OCI-M2 (cell line): ENCODE data around the gene NREP.

Experiments used
- DNase-seq: peaks from one replicate; lab custom pipeline; 2025; ENCODE audit not compliant: unreplicated experiment; lab: John Stamatoyannopoulos, UW

Gene NREP

GRCh38 chr5:111756581-111757354 lies at the start of gene NREP:
Gene NREP (minus strand): TSS chr5:111757194. CDS start chr5:111755772, 1,422 bp downstream.
- DNase-seq: no peak

GRCh38 chr5:111806753-111807152 lies 49.8 kb upstream of the NREP start:
- no peak for DNase-seq

- DNase-seq: no peak
Observed at GRCh38 chr5:111806156-111806555, 49.2 kb upstream of the NREP start.

DNA sequence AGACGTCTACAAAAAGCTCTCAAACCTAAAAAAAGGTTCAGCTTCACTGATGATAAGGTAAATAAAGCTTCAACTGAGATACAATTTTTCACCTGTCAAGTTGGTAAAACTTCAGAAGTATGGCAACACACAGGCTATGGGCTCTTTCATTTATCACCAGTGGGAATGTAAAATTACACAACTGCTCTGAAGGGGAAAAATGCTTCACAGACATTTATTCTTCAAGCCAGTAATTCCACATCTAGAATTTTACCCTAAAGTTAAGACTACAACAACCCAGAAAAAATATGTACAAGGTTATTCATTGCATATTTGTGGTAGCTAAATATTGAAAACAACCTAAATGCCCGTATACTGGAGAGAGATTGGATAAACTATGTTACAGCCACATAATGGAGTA lies 48.1 kb upstream of the NREP start:
- no peak for DNase-seq

DNA sequence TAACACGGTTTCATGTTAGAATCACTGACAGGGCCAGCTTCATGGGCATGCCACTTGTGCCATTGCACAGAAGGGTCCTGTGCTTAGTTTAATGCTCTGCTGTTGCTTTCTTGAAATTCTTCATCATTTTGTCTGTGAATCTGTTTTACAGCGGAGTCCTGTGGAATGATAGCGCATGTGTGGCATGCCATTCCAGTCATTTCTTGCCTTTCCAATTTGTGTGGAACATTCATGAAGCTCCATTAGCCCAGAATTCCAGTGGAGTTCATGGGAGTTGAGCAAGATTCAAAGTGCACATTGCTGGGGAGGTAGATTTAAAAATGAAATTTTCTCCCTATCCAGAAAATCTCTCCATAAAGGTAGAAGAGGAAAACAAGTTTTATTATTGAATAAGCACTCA lies 43.4 kb upstream of the NREP start:
- DNase-seq: no peak

- no peak for DNase-seq
Observed at GRCh38 chr5:111795142-111795541, 38.1 kb upstream of the NREP start.

- no peak for DNase-seq
Observed at GRCh38 chr5:111792471-111793058, 35.6 kb upstream of the NREP start.

- DNase-seq: no peak
Observed at GRCh38 chr5:111790295-111790694, 33.3 kb upstream of the NREP start.

GRCh38 chr5:111787006-111787405 lies 30.0 kb upstream of the NREP start:
- no peak for DNase-seq

- DNase-seq: no peak
Observed at GRCh38 chr5:111784491-111785181, 27.6 kb upstream of the NREP start.

DNA sequence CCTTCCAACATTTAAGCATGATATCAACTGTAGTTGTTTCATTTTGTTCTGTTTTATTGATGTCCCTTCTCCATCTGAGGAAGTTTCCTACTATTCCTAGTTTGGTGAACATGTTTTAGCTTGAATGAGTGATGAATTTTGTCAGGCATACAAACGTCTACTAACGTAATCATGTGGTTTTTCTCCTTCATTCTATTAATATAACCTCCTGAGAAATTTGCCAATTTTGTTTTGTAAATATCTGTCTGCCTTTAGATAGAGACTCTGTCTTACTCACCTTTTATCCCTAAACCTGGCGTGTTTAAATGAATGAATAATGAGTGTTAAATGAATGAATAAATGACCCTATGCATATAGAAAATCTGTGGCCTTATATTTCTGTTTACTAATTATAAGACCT lies 26.5 kb upstream of the NREP start:
- no peak for DNase-seq

DNA sequence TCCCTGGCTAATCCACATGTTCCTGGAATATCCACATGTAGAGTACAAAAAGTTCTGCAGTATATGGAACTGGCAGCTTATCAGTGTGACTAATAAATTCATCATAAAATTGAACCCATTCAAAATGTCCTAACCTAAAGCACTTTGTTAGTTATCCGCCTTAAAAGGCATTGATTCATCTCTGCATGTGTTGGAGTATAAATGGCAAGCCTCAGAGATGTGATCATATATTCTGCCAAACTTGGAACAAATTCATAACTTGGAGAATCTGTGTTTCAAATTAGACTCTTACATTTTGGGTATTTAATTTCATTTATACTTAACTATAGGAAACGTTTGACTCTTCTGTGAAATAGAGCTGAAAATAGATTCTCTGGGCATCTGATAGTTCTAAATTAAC lies 25.2 kb upstream of the NREP start:
- no peak for DNase-seq

GRCh38 chr5:111781200-111781599 lies 24.2 kb upstream of the NREP start:
- no peak for DNase-seq

GRCh38 chr5:111779922-111780292 lies 22.9 kb upstream of the NREP start:
- DNase-seq: no peak

DNA sequence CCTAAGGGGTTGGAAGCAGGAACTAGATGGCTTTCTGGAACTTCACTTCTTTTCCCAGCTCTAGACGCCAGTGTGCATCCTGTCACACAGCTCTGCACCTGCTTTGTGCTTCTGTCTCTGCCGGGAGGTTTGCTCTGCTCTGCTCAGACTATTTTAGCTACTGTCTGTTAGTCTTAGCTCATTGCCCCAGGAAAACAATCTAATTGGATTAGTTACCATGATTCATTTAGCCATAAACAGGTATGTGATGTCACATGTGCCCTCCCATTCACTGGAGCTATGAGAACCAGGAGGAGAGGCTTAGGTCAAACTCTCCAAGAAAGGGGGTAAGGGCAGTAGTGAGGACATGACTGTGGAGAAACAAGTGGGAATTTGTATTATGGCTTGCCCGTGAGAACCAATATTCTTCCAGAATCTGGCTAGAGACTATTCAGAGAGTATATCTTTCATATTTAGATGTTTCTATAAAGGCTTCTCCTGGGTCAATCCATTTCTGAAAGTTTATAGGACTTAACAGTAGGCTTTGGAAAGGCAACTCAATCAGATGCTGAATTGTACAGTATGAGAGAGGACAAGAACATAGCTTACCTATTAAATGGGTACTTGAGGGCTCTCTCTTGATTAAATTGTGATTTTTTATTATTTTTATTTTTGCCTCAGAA lies 22.4 kb upstream of the NREP start:
- DNase-seq: no peak

GRCh38 chr5:111776913-111777781 lies 20.2 kb upstream of the NREP start:
- DNase-seq: no peak

- DNase-seq: no peak
Observed at GRCh38 chr5:111775224-111775623, 18.2 kb upstream of the NREP start.

GRCh38 chr5:111774525-111774924 lies 17.5 kb upstream of the NREP start:
- no peak for DNase-seq

GRCh38 chr5:111772456-111773122 lies 15.6 kb upstream of the NREP start:
- no peak for DNase-seq

DNA sequence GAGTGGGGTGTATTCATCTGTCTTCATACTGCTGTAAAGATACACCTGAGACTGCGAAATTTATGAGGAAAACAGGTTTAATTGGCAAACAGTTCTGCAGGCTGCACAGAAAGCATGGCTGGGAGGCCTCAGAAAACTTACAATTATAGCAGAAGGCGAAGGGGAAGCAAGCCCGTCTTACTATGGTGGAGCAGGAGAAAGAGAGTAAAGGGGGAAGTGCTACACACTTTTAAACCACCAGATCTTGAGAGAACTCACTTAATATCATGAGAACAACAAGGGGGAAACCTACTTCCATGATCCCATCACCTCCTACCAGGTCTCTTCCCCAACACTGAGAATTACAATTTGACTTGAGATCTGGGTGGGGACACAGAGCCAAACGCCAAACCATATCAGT lies 12.5 kb upstream of the NREP start:
- no peak for DNase-seq
